ENCODE data around the gene OR6N1. TPM values are rescaled to one million over a fixed set of nuclear protein-coding genes. Genes with fewer than 3 reads are reported as not detected.

The OR6N1 gene
- total RNA-seq, 4 donors from 2014 or later, result not detected

GRCh38 chr1:158724442-158724841 lies 47.6 kb downstream of the OR6N1 start:
- DNase-seq (ENCODE audit: low spot score), result no peak
- TF ChIP-seq, protein P1, sequence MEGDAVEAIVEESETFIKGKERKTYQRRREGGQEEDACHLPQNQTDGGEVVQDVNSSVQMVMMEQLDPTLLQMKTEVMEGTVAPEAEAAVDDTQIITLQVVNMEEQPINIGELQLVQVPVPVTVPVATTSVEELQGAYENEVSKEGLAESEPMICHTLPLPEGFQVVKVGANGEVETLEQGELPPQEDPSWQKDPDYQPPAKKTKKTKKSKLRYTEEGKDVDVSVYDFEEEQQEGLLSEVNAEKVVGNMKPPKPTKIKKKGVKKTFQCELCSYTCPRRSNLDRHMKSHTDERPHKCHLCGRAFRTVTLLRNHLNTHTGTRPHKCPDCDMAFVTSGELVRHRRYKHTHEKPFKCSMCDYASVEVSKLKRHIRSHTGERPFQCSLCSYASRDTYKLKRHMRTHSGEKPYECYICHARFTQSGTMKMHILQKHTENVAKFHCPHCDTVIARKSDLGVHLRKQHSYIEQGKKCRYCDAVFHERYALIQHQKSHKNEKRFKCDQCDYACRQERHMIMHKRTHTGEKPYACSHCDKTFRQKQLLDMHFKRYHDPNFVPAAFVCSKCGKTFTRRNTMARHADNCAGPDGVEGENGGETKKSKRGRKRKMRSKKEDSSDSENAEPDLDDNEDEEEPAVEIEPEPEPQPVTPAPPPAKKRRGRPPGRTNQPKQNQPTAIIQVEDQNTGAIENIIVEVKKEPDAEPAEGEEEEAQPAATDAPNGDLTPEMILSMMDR (IDR thresholded peaks at IDR 0.05), result no peak
- ATAC-seq (ENCODE audit: low FRiP score), result no peak

DNA sequence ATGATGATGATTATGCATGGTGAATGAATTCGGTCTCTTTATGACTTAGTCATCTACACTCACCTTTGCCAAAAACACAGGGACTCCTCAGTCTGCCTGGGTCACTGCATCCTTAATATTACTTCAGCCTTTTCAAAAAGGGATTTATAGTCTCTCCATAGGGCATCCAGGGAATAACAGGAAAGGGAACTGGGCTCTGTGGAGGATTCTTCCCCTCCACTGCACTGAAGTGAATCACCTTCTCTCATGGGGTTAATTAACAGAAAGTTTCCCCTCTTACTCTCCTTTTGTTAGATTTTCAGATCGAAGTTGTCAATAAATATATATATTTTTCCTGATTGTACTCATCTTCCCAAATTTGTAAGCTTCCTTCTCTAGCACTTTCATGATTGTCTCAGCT lies 51.4 kb downstream of the OR6N1 start, which contains the start of gene OR6K3:
OR6K3 (minus strand) TSS at position 101 of the 400 bp plus-strand sequence. CDS start 2,605 bp downstream, outside the sequence.
- TF ChIP-seq, protein P1 (IDR thresholded peaks at IDR 0.05), result no peak
- no peak for DNase-seq (ENCODE audit: low spot score)
- no peak for ATAC-seq (ENCODE audit: low FRiP score)

- DNase-seq (ENCODE audit: low spot score) (no peak), ATAC-seq (ENCODE audit: low FRiP score) (no peak)
- TF ChIP-seq, protein P1 (IDR thresholded peaks at IDR 0.05), result no peak
Measured at GRCh38 chr1:158719664-158720063, 52.3 kb downstream of the OR6N1 start.

GRCh38 chr1:158717344-158717743 lies 54.7 kb downstream of the OR6N1 start:
- DNase-seq (ENCODE audit: low spot score) (no peak), ATAC-seq (ENCODE audit: low FRiP score) (no peak)
- TF ChIP-seq, protein P1 (IDR thresholded peaks at IDR 0.05), result no peak

- DNase-seq (ENCODE audit: low spot score) (no peak), ATAC-seq (ENCODE audit: low FRiP score) (no peak)
- TF ChIP-seq, protein P1 (IDR thresholded peaks at IDR 0.05), result no peak
Measured at GRCh38 chr1:158716335-158716734, 55.7 kb downstream of the OR6N1 start.

- ATAC-seq (ENCODE audit: low FRiP score), result no peak
- no peak for DNase-seq (ENCODE audit: low spot score)
- TF ChIP-seq, protein P1 (IDR thresholded peaks at IDR 0.05), result no peak
Measured at GRCh38 chr1:158714754-158715153, 57.2 kb downstream of the OR6N1 start.

Small RNA genes lying within 50 kb of the gene (small RNA-seq; reads per million reads assigned to genes)
- not detected for gene OR2AQ1P

Other genes with a start within 250 kb of the OR6N1 start
- not detected for gene OR6Y1, start 217.8 kb downstream of the OR6N1 start, total RNA-seq
- gene OR6P1, start 201.6 kb downstream of the OR6N1 start, total RNA-seq, result not detected
- gene OR10X1, start 192.3 kb downstream of the OR6N1 start, total RNA-seq, result not detected
- not detected for gene OR10Z1, start 166.9 kb downstream of the OR6N1 start, total RNA-seq
- 1 to 10 TPM in 2 of 4 donors, under 1 TPM in 2; 0.36 to 1.8 (median 0.83) TPM for gene SPTA1, start 85.5 kb downstream of the OR6N1 start, total RNA-seq
- not detected for gene OR6K2, start 71.5 kb downstream of the OR6N1 start, total RNA-seq
- gene OR6K3, start 51.5 kb downstream of the OR6N1 start, total RNA-seq, result not detected
- gene OR6K6, start 17.5 kb downstream of the OR6N1 start, total RNA-seq, result not detected
- gene OR6N2, start 9.0 kb upstream of the OR6N1 start, total RNA-seq, result not detected
- 10 to 100 TPM in 2 of 4 donors, 1 to 10 TPM in 2; 7.4 to 27.0 (median 17.9) TPM for gene MNDA, start 59.2 kb upstream of the OR6N1 start, total RNA-seq
- 1 to 10 TPM; 2.3 to 7.4 (median 3.9) TPM for gene PYHIN1, start 159.4 kb upstream of the OR6N1 start, total RNA-seq
- 100 to 1,000 TPM in 3 of 4 donors, 10 to 100 TPM in 1; 94.5 to 304 (median 131) TPM for gene IFI16, start 237.7 kb upstream of the OR6N1 start, total RNA-seq

Measured in omental fat pad (tissue), 4 donors.